HepG2 (cell line): ENCODE measurements around the gene NAPB. TPM values are rescaled to one million over a fixed set of nuclear protein-coding genes. Genes with fewer than 3 reads are reported as not detected.

Experiments used
- ATAC-seq: fragments of 200-7000 bp; cut with Tn5 transposase; 3 replicates; pipeline ENCODE4 v1.9.1; 2020; ENCODE audit warnings: mild to moderate bottlenecking, moderate library complexity
- BruUV-seq: library from RNA; stranded (reverse); fragments of 400-500 nt; replicated peaks from 2 replicates; lab custom pipeline; 2021; lab: Mats Ljungman, UMichigan
- CTCF ChIA-PET: fragments of 300-600 bp; formaldehyde crosslinking; extraction: SDS; loops from one replicate; lab custom pipeline; 2021; ENCODE audit warnings: low total read pairs, inconsistent platforms, low intra/inter-chr PET ratio; lab: Yijun Ruan, JAX
- POLR2A ChIA-PET: fragments of 350-600 bp; sonication (Branson Sonifier 250); formaldehyde crosslinking; loops from one replicate; lab custom pipeline; 2020; ENCODE audit warnings: antibody characterized with exemption, inconsistent platforms; lab: Yijun Ruan, JAX
- DNase-seq: peaks from one replicate; pipeline ENCODE4 v3.0.0-alpha.2; 2015; ENCODE audit warnings: low spot score
- FAIRE-seq: peaks from 3 replicates; lab custom pipeline; 2011; peaks lifted over from hg19 to GRCh38; lab: Jason Lieb, UNC
- H2AFZ ChIP-seq: one replicate; pipeline ENCODE4 v1.6.1; 2011; ENCODE audit warnings: low read length, inconsistent platforms
- H3K27ac ChIP-seq: fragments of 300-600 bp; 3 replicates; pipeline ENCODE4 v1.8.0; 2011; ENCODE audit warnings: mixed run types, mild to moderate bottlenecking, mixed read lengths, low read length, inconsistent platforms; ENCODE audit not compliant: insufficient read depth; ENCODE audit errors: extremely low read length
- H3K27me3 ChIP-seq, 2 experiments: fragments of 200-600 bp in 1 of 2; 2 replicates in 1 of 2; 3 replicates in 1 of 2; pipeline versions ENCODE4 v1.6.0 to v1.8.0; 2011; ENCODE audit warnings: low read length in 2 of 2, mild to moderate bottlenecking in 2 of 2, moderate library complexity in 2 of 2, inconsistent platforms in 1 of 2; ENCODE audit not compliant: insufficient read depth in 2 of 2, control insufficient read depth in 1 of 2
- H3K36me3 ChIP-seq, 2 experiments: fragments of 200-600 bp in 1 of 2; replicated peaks in 1 of 2; 2 replicates in 1 of 2; 3 replicates in 1 of 2; pipeline versions ENCODE4 v1.5.1 to v1.8.0; 2011; ENCODE audit warnings: low read length in 2 of 2, inconsistent platforms in 1 of 2; ENCODE audit not compliant: insufficient read depth in 2 of 2, control insufficient read depth in 1 of 2
- H3K4me1 ChIP-seq: 2 replicates; pipeline ENCODE4 v1.5.1; 2012; ENCODE audit warnings: low read length, inconsistent platforms; ENCODE audit not compliant: insufficient read depth
- H3K4me2 ChIP-seq: 2 replicates; pipeline ENCODE4 v1.6.0; 2011; ENCODE audit warnings: low read depth, low read length, inconsistent platforms
- H3K4me3 ChIP-seq, 3 experiments: fragments of 200-600 bp in 1 of 3; sonication (generic), shearing (Covaris generic) in 1 of 3; replicated peaks in 1 of 3; 2 replicates each; pipeline ENCODE4 v1.5.1; 2011 to 2016; ENCODE audit warnings: low read length in 3 of 3, inconsistent platforms in 2 of 3, low read depth in 2 of 3, mild to moderate bottlenecking in 2 of 3, control low read depth in 1 of 3, mixed read lengths in 1 of 3; ENCODE audit not compliant: insufficient read depth in 1 of 3
- H3K79me2 ChIP-seq: one replicate; pipeline ENCODE4 v1.6.1; 2011; ENCODE audit warnings: low read length, inconsistent platforms; ENCODE audit not compliant: insufficient read depth
- H3K9ac ChIP-seq: 2 replicates; pipeline ENCODE4 v1.6.0; 2011; ENCODE audit warnings: mild to moderate bottlenecking, low read depth, low read length, inconsistent platforms; ENCODE audit not compliant: insufficient read depth
- H3K9me3 ChIP-seq: 2 replicates; pipeline ENCODE4 v1.5.1; 2012; ENCODE audit warnings: mild to moderate bottlenecking, low read length
- H4K20me1 ChIP-seq: 2 replicates; pipeline ENCODE4 v1.6.0; 2011; ENCODE audit warnings: inconsistent platforms, mild to moderate bottlenecking, low read length, moderate library complexity; ENCODE audit not compliant: insufficient read depth
- ARNT2 ChIP-seq: sonication (generic); formaldehyde crosslinking; IDR thresholded peaks from 2 replicates; pipeline ENCODE4 v1.8.0; 2022; ENCODE audit warnings: mild to moderate bottlenecking, low read depth, missing genetic modification reagents, moderate library complexity
- E2F5 ChIP-seq: sonication (generic); formaldehyde crosslinking; conservative IDR thresholded peaks from 2 replicates; pipeline ENCODE4 v1.4.0; 2020; ENCODE audit warnings: missing genetic modification reagents
- ELF4 ChIP-seq: sonication (generic); formaldehyde crosslinking; IDR thresholded peaks from 2 replicates; pipeline ENCODE4 v1.5.0; 2020; ENCODE audit warnings: missing genetic modification reagents, mild to moderate bottlenecking, moderate library complexity, borderline replicate concordance
- FOSL1 ChIP-seq: sonication (generic); formaldehyde crosslinking; IDR thresholded peaks from 2 replicates; pipeline ENCODE4 v1.9.0; 2021; ENCODE audit warnings: missing genetic modification reagents, borderline replicate concordance
- FUBP1 ChIP-seq: sonication (generic); formaldehyde crosslinking; IDR thresholded peaks from 2 replicates; pipeline ENCODE4 v1.5.1; 2020; ENCODE audit warnings: missing genetic modification reagents, mild to moderate bottlenecking, borderline replicate concordance
- NFRKB ChIP-seq: fragments of 450-650 bp; IDR thresholded peaks from 2 replicates; pipeline ENCODE4 v1.6.1; 2017
- ZNF101 ChIP-seq: sonication (generic); formaldehyde crosslinking; IDR thresholded peaks from 2 replicates; pipeline ENCODE4 v1.4.0; 2020; ENCODE audit warnings: mild to moderate bottlenecking, low read depth, missing genetic modification reagents, borderline replicate concordance
- ZNF883 ChIP-seq: sonication (generic); formaldehyde crosslinking; IDR thresholded peaks from 2 replicates; pipeline ENCODE4 v1.5.1; 2020; ENCODE audit warnings: mild to moderate bottlenecking, missing genetic modification reagents; ENCODE audit errors: not compliant biosample characterization
- WGBS: methylation state at CpG from one replicate; pipeline ENCODE4 v1.1.6; 2017; ENCODE audit warnings: low lambda C conversion rate; 5-methylcytosine and 5-hydroxymethylcytosine counted together
- in situ Hi-C: cut with HindIII; loops from 2 replicates; pipeline ENCODE4 v1.10.0; 2017; ENCODE audit warnings: low pct_unique_long_range_greater_than_20kb; ENCODE audit not compliant: extremely low pct_ligation_motif_present
- intact Hi-C: fragments of 100-400 bp; cut with micrococcal nuclease; formaldehyde crosslinking; loops from one replicate; pipeline ENCODE4 v1.10.0; 2022; ENCODE audit not compliant: unreplicated experiment
- polyA plus RNA-seq, 8 experiments: library from polyadenylated mRNA; depleted of rRNA in 3 of 8; stranded (reverse) in 7 of 8; unstranded in 1 of 8; fragments of >200 nt; fragmentation: Illumina TruSeq in 4 of 8; extraction: Trizol in 4 of 8; gene quantifications; 2 replicates each; pipeline versions ENCODE4 v1.2.1 to v1.2.3, GENCODE V29; 2011 to 2016; ENCODE audit warnings: low read depth in 4 of 8, missing spikeins in 1 of 8, mixed read lengths in 1 of 8; ENCODE audit not compliant: insufficient read depth in 1 of 8
- total RNA-seq, 5 experiments: library from RNA; depleted of rRNA; stranded (reverse); fragments of >200 nt; fragmentation: Illumina TruSeq; extraction: Trizol; gene quantifications; 2 replicates each; pipeline ENCODE4 v1.2.3, GENCODE V29; 2016; ENCODE audit warnings: low read depth in 1 of 5
- TF ChIP-seq, protein P1 (sequence below): sonication (generic); formaldehyde crosslinking; IDR thresholded peaks from 2 replicates; pipeline ENCODE4 v1.9.0; 2021; ENCODE audit warnings: missing genetic modification reagents, borderline replicate concordance

The NAPB gene
- total and polyA plus RNA-seq, 2 of the 13 experiments (the other 11 are each of a cell fraction or from before 2014, with no cell fraction given), result 15.2 to 16.1 TPM

DNA sequence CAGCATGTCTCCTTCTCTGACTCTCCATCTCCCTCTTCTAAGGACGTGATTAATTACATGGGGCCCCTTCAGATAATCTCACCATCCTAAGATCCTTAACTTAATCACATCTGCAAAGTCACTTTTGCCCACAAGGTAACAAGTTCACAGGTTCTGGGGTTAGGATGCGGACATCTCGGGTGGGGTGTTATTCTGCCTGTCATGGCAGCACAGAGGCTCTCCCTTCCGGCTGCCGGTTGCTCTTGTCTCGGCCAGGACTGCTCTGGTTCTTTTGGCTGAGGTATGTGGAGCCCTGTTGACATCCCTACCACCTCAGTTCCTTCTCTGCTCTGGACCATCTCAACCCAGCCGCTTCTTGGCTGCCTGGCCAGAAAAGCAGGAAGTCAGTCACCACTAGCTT is 35.6 kb upstream of the NAPB start:
- no peak overlapping the region for H3K4me3 ChIP-seq
- peaks cover 6 to 34% of the 10 kb centered on the region in 2 experiments; a peak in 3 of 5 replicates for H3K27me3 ChIP-seq
- DNase-seq, result no peak
- no peaks in the 10 kb centered on the region for H3K4me1 ChIP-seq
- no peak overlapping the region for H2AFZ ChIP-seq
- no peaks in the 10 kb centered on the region for H3K36me3 ChIP-seq
- H3K79me2 ChIP-seq, result no peaks in the 10 kb centered on the region
- TF ChIP-seq, protein P1, sequence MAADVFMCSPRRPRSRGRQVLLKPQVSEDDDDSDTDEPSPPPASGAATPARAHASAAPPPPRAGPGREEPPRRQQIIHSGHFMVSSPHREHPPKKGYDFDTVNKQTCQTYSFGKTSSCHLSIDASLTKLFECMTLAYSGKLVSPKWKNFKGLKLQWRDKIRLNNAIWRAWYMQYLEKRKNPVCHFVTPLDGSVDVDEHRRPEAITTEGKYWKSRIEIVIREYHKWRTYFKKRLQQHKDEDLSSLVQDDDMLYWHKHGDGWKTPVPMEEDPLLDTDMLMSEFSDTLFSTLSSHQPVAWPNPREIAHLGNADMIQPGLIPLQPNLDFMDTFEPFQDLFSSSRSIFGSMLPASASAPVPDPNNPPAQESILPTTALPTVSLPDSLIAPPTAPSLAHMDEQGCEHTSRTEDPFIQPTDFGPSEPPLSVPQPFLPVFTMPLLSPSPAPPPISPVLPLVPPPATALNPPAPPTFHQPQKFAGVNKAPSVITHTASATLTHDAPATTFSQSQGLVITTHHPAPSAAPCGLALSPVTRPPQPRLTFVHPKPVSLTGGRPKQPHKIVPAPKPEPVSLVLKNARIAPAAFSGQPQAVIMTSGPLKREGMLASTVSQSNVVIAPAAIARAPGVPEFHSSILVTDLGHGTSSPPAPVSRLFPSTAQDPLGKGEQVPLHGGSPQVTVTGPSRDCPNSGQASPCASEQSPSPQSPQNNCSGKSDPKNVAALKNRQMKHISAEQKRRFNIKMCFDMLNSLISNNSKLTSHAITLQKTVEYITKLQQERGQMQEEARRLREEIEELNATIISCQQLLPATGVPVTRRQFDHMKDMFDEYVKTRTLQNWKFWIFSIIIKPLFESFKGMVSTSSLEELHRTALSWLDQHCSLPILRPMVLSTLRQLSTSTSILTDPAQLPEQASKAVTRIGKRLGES (CRISPR knock-in tag), result no peak
- no peak for TF ChIP-seq ZNF883
- no peak for TF ChIP-seq ELF4
- TF ChIP-seq ARNT2 (CRISPR knock-in tag), result no peak
- no peak for TF ChIP-seq E2F5 (CRISPR knock-in tag)
- TF ChIP-seq NFRKB, result no peak
- TF ChIP-seq ZNF101, result no peak
- TF ChIP-seq FUBP1 (CRISPR knock-in tag), result no peak
- no peak for TF ChIP-seq FOSL1 (CRISPR knock-in tag)
- H3K9ac ChIP-seq, result no peak overlapping the region
- ATAC-seq, result no peak
- intact Hi-C loops, result no loop called here
- in situ Hi-C loops, result no loop called here
- no peaks in the 10 kb centered on the region for H3K9me3 ChIP-seq
- WGBS, result 32% methylated on average over 7 of the region's 7 CpGs
- ChIA-PET POLR2A (no interaction called here), CTCF (no interaction called here)
- H4K20me1 ChIP-seq, result no peaks in the 10 kb centered on the region
- no peak overlapping the region for H3K4me2 ChIP-seq
- H3K27ac ChIP-seq, result no peak overlapping the region
- no TSS peak for BruUV-seq
- no peak for FAIRE-seq
